ENCODE measurements around the gene ELL2.

DNA sequence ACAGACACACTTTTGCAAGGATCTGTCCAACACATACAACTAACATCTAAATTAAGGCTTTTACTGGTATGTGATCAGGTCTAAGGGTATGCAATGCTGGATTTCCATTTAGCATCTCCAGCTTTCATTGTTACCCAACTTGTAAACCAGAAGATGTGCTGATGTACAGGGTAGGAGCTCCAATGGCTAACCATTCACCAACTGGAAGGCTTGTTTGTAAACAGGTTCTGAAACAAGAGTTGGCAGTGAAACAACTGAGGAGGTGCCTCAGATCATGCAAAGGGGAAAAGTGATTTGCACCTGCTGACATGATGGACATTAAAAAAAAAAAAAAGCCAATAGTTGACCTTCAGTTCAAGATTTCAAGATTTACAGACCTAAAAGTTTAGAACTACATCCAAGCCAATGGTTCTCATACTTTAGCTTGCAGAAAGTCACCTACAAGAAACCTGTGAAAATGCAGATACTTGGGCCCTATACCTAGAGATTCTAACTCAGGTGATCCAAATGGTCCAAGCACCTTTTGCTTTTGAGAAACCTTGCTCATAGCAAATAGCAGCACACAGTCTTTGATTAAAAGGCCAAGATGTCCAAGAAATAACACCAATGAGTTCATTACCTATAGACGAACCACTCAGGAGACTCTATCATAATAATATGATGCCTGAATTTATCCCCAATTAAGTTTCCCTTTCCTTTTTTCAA is 75.2 kb downstream of the ELL2 start:
- TF ChIP-seq POLR2A (IDR thresholded peaks at IDR 0.05; ENCODE audit: low read depth, low read length) = no peak
- no peak for TF ChIP-seq TAF1 (IDR thresholded peaks at IDR 0.05; ENCODE audit: low read depth, low read length)
- no peak for TF ChIP-seq POLR2AphosphoS5 (IDR thresholded peaks at IDR 0.05; ENCODE audit: low read depth, low read length)
- TF ChIP-seq PAX5 (IDR thresholded peaks at IDR 0.05; ENCODE audit: insufficient read depth, low read length, severe bottlenecking) = no peak
